Suppressor macrophage treated with lipopolysaccharide for 4 hours (primary cell): ENCODE results near the gene SGMS1.
"Not testable (repeated sequence)": the region's sequence is repeated elsewhere in the genome, so short reads cannot be mapped to it uniquely, and the experiment has no call there.

Experiments
- DNase-seq: peaks from one replicate; pipeline ENCODE4 v3.0.0-alpha.2; 2020

SGMS1 gene

DNA sequence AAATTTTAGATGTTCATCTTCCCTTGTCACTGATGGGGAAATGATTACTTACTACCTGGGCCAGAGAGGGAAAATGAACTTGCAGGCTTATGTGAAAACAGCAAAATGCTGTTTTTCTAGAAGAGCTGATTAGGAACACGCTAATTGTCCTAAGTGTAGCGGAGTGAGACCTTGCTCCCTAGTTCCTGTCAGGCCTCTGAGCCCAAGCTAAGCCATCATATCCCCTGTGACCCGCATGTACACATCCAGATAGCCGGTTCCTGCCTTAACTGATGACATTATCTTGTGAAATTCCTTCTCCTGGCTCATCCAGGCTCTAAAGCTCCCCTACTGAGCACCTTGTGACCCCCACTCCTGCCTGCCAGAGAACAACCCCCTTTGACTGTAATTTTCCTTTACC is 120.6 kb downstream of the SGMS1 start:
- DNase-seq: not testable (repeated sequence)

- no peak for DNase-seq
Observed at GRCh38 chr10:50501924-50502452, 121.8 kb downstream of the SGMS1 start.

GRCh38 chr10:50501478-50501877 is 122.3 kb downstream of the SGMS1 start:
- no peak for DNase-seq

- DNase-seq: no peak
Observed at GRCh38 chr10:50498465-50498864, 125.3 kb downstream of the SGMS1 start.

DNA sequence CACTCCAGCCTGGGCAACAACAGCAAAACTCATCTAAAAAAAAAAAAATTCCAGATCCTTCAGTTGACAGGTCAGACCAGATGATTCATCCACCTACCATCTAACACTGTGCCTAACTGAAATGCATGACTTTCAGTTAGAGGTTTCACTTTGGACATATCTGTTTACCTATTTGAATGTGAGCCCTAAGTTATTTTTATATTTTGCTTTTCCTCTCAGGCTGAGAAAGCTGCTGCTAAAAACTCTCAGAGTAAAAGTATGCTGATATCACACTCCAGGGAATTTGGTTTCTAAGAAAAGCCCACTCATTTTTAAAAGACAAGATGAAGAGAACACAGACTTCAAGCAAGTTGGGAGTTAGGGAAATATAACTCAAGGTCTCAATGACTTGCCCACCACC is 126.0 kb downstream of the SGMS1 start:
- DNase-seq: peak; percentile 8

DNA sequence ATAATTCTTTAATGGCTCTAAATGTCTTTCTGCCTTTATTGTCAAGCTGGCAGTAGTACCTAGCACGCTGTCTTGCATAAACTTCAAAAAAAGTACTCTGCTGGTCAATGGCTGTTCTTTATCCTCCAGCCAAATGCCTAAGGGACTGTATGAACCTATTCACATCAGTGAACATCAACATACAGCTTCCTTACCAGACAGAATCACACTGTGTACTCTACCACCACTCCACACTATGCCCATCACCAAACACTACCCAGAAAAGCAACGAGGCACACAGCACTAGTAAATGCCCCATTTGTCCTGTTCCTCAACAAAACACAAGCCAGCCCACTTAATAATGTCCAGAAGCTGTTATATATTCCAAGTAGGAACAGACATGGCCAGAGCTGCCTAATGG is 127.5 kb downstream of the SGMS1 start:
- no peak for DNase-seq

DNA sequence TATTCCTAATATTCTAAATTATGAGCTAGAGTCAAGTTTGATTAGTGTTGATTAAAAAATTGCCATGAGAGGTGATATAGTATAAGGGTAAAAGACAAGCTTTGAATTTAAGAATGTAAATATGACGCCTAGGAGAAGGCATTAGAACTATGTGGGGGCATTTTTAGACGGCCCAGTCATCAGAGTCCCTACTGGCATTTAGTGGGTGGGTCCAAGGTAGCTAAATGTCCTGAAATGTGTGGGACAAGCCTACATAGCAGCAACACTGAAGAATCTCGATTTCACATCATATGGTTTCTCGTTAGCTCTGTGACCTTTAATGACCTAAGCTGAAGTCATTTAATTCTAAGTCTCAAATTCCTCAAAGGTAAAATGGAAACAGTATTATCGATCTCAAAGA is 133.5 kb downstream of the SGMS1 start:
- no peak for DNase-seq

GRCh38 chr10:50484550-50484949 is 139.2 kb downstream of the SGMS1 start:
- DNase-seq: not testable (repeated sequence)

- no peak for DNase-seq
Observed at GRCh38 chr10:50480054-50481007, 143.4 kb downstream of the SGMS1 start.

DNA sequence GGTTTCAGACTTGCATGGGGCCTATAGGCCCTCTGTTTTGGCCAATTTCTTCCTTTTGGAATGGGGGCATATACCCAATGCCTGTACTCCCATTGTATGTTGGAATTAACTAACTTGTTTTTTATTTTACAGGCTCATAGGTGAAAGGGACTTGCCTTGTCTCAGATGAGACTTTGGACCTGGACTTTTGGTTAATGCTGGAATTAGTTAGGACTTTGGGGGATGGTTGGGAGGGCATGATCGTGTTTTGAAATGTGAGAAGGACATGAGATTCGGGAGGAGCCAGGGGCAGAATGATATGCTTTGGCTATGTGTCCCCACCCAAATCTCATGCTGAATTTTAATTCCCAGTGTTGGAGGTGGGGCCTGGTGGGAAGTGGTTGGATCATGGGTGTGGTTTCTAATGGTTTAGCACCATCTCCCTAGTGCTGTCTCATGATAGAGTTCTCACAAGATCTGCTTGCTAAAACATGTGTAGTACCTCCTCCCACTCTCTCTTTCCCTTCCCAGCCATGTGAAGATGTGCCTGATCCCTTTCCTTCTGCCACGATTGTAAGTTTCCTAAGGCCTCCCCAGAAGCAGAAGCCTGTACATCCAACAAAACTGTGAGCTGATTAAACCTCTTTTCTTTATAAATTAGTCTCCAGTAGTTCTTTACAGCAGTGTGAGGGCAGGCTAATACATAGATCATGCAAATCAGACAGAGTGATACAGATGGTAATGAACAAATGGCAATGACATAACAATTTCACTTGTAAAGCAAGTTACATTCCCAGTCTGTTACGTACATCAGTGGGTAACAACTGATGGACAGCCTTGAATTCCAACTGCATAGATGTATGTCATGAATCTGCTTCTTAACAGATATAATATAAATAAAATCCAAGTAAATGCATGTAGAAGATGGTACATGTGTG is 146.2 kb downstream of the SGMS1 start:
- no peak for DNase-seq

DNA sequence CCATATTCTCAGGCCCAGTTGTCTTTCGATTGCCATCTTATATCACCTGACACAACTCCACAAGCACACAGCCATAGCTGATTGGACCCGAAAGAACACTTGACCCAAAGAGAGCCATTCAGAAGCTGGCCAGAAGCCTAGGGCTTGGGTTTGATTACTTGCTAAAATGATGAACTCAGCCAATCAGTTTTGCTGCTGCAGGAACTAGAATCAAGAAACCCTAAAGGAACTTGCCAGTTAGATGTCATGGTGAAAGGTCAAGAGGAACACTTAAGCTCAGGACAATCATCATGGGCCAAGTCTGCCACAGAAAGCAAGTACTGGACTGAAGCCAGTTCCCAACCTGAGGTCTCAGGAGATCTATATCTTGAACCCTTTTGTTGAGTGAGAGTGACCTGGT is 150.0 kb downstream of the SGMS1 start:
- no peak for DNase-seq

DNA sequence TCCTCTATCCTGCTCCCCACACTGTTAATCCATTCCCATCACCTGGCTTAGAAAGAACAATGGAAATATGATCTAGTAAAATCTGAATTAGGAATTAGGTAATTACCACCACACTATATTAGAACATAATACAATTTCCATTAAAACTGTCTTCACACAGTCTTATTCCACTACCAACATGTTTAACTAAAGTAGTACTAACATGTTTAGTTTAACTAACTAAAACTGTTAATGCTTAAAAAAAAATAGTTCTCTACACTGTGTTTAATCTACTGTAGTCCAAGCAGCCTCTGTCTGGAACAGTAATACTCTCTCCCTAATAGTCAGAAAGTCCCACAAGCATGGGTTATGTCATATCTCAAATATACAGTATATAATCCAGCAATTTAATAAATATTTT is 150.8 kb downstream of the SGMS1 start:
- no peak for DNase-seq

DNA sequence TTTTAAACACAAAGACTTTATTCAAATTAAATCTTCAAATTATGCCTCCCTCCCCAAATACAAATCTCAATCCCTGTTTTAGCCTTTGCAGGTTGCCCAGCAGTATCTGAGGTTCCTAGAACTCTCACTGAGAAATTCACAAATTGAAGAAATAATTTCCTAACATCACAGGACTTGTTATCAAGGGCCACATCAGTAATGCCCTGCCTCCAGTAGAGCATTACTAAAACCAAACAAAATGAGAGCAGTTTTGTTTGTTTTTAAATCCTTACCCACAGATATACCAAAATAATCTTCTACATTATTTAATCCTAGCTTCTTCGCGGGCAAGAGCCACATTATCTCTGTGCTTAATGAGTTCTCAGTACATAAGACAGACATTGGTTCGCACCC is 152.2 kb downstream of the SGMS1 start:
- DNase-seq: no peak

DNA sequence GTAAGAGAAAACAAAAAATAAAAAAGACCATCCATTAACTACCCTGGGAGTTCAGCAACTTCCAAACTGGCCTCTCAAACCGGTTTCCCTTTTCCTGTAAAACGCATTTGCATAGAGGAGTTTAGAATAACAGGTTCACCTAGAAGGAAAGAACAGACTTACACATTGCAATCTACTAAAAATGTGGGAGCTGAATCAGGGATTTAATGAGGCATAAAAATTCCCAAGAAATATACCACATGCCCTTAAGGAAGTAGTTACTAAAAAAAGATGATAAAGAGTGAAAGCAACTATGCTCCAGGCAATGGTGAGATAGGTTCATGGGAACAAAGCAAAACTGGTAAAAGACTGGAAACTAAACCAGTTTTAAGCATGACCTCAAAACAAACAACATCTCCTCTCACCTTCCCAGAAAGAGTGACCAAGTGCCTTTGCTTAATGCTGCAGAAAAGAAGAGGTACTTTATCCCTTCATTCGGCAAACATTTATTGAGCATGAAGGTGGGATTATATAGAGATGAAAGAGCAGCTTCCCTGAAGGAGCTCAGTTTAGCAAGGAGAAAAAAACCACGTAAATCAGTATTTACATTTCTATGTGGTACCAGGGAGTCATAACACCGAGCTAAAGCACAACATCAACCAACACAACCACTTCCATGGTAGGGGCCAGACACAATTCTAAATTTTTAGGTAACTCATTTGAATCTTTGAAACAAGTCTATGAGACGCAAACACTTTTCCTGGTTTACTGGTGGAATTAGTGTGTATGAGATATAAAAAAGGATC is 152.8 kb downstream of the SGMS1 start:
- no peak for DNase-seq

DNA sequence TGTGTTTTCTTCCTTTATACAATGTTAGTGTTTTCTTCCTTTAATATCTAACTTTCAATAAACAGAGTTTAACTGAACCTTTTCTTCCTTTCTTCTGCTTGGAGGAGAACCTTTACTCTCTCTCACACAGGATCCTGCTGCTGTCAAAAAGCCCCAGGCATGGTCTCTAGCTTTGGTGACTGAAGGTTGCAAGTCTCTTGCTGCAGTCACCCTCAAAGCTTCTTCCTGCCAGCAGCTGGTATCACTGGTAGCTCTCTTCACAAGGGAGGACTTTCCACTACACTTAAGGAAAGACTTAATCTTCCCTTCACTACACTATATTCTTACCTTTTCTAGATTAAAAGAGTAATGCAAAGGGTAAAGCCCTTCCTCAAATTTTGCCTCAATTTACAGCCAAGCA is 153.4 kb downstream of the SGMS1 start:
- DNase-seq: no peak

GRCh38 chr10:50469778-50470193 is 154.0 kb downstream of the SGMS1 start:
- no peak for DNase-seq

- no peak for DNase-seq
Observed at GRCh38 chr10:50469288-50469687, 154.5 kb downstream of the SGMS1 start.

- DNase-seq: no peak
Observed at GRCh38 chr10:50467209-50467608, 156.5 kb downstream of the SGMS1 start.

DNA sequence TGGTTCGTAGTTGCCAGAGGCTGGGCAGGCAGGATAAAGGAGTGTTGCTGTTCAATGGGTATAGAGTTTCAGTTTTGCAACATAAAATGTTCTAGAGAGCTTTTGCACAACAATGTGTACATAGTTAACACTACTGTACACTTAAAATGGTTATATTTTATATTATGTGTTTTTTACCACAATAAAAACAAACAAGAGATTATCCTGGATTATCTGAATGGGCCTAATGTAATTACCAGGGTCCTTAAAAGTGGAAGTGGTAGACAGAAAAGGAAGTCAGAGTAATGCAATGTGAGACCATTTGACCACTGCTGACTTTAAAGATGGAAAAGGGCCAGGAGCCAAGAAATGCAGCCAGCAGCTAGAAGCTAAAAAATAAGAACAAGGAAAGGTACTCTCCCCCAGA is 159.7 kb downstream of the SGMS1 start:
- DNase-seq: peak; percentile 54

GRCh38 chr10:50461834-50462233 is 161.9 kb downstream of the SGMS1 start:
- no peak for DNase-seq

GRCh38 chr10:50461123-50461522 is 162.6 kb downstream of the SGMS1 start:
- no peak for DNase-seq

DNA sequence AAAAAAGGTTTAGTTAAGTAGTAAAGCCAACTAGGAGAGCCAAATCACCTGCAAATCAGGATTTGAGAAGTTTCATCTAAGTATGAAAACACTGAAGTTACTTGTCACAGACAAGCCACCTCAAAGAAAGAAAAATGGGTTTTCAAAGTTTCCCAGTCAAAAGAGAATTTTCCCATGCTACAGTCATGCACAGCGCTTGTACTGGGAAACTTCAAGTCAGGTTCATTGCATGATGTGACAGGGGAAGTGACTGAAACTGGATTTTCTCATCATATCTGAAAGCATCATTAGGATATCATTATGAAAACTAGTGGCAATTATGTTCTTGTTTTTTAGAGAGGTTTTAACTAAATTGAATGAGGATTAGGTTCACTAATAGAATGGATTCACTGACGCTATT is 167.0 kb downstream of the SGMS1 start:
- DNase-seq: peak; percentile 72

GRCh38 chr10:50453940-50454339 is 169.8 kb downstream of the SGMS1 start:
- DNase-seq: no peak
